ENCODE measurements around the gene PCDH15. TPM values are rescaled to one million over a fixed set of nuclear protein-coding genes. Genes with fewer than 3 reads are reported as not detected.

Gene PCDH15
- total RNA-seq, 1 donor from 2014 or later, result not detected

DNA sequence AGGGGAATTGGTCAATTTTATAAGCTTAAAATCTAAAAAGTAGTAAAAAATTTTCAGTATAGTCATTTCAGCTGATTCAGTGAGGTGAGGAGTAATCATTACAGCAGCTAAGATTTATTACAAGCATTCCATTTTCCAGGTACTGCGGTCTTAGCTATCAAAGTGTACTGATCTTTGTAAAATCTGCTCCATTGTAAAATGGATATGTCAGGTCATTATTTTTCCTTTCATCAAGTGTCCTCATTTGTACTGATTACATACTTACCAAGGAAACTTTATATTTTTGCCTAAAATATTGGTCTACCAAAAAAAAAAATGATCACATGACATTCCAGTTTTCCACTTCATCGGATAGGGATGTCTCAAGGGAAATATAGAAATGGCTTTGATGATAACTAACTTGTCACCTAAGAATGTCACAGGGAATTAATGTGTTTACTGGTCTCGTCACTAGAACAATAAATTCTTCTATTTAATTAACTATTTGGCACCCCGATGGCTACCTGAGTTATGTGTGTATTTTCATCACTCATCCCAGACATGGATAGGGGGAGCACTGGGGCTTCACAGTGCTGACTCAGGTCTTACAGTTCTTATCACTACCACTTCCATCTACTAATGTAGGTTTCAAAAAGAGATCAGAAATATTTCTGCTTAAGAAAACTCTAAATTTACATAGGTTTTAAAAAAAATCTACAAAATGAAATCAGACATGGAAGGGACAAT, 948.4 kb downstream of the PCDH15 start:
- no peak overlapping the region for H3K9ac ChIP-seq (ENCODE audit: low read length)
- no peak overlapping the region for H2AFZ ChIP-seq (ENCODE audit: low read depth, low read length)
- no peaks in the 10 kb centered on the region for H3K9me3 ChIP-seq (ENCODE audit: insufficient read depth, low read depth, low read length)
- TF ChIP-seq, protein P1, sequence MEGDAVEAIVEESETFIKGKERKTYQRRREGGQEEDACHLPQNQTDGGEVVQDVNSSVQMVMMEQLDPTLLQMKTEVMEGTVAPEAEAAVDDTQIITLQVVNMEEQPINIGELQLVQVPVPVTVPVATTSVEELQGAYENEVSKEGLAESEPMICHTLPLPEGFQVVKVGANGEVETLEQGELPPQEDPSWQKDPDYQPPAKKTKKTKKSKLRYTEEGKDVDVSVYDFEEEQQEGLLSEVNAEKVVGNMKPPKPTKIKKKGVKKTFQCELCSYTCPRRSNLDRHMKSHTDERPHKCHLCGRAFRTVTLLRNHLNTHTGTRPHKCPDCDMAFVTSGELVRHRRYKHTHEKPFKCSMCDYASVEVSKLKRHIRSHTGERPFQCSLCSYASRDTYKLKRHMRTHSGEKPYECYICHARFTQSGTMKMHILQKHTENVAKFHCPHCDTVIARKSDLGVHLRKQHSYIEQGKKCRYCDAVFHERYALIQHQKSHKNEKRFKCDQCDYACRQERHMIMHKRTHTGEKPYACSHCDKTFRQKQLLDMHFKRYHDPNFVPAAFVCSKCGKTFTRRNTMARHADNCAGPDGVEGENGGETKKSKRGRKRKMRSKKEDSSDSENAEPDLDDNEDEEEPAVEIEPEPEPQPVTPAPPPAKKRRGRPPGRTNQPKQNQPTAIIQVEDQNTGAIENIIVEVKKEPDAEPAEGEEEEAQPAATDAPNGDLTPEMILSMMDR (IDR thresholded peaks at IDR 0.05; ENCODE audit: insufficient read depth, low read depth, low read length), result no peak
- no peak for TF ChIP-seq EZH2 (IDR thresholded peaks at IDR 0.05; ENCODE audit: insufficient read depth, low read length)
- Mint-ChIP-seq H3K9me3 (ENCODE audit: unreplicated experiment) (no peaks in the 10 kb centered on the region), H3K27ac (ENCODE audit: unreplicated experiment) (no peak overlapping the region), H3K4me3 (ENCODE audit: unreplicated experiment) (no peak overlapping the region), H3K27me3 (ENCODE audit: low read depth, unreplicated experiment) (no peaks in the 10 kb centered on the region), H3K4me1 (ENCODE audit: low read depth, unreplicated experiment) (no peaks in the 10 kb centered on the region), H3K36me3 (ENCODE audit: low read depth, unreplicated experiment) (no peaks in the 10 kb centered on the region)
- no peak overlapping the region for H3K27ac ChIP-seq (ENCODE audit: low read depth, low read length)
- no peaks in the 10 kb centered on the region for H3K36me3 ChIP-seq (ENCODE audit: insufficient read depth, low read length)
- no peak overlapping the region for H3K4me3 ChIP-seq (ENCODE audit: insufficient read depth, low read depth, low read length)
- H3K4me2 ChIP-seq (ENCODE audit: low read length), result no peak overlapping the region
- no peak for DNase-seq (ENCODE audit: low read depth)
- no peak for FAIRE-seq
- no peaks in the 10 kb centered on the region for H3K79me2 ChIP-seq (ENCODE audit: insufficient read depth, low read length)
- H3K27me3 ChIP-seq (ENCODE audit: insufficient read depth, low read length), result no peaks in the 10 kb centered on the region
- no peaks in the 10 kb centered on the region for H3K4me1 ChIP-seq (ENCODE audit: insufficient read depth, low read length)
- H4K20me1 ChIP-seq (ENCODE audit: insufficient read depth, low read length), result no peaks in the 10 kb centered on the region

DNA sequence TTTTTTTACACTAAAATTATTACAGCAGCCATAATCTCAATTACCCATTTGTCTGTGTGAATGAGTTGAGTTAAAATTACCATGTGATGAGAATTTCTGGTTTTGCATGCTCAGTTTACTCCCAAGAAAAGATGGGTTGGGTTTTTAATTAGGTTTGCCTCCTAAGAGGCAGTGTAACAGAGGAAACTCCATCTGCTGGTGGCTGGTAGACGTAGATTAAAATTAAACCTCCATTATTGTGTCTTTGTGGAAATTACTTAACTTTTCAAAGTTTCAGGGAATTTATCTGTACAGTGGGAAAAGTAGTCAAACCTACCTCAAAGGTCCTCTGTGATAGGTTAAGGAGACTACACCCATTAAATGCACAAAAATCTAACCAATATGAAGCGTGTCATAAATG, 954.2 kb downstream of the PCDH15 start:
- Histone ChIP-seq H3K9ac (ENCODE audit: low read length) (no peak overlapping the region), H3K27me3 (ENCODE audit: insufficient read depth, low read length) (no peaks in the 10 kb centered on the region), H3K4me1 (ENCODE audit: insufficient read depth, low read length) (no peaks in the 10 kb centered on the region), H3K36me3 (ENCODE audit: insufficient read depth, low read length) (no peaks in the 10 kb centered on the region), H3K4me3 (ENCODE audit: insufficient read depth, low read depth, low read length) (no peak overlapping the region), H3K79me2 (ENCODE audit: insufficient read depth, low read length) (no peaks in the 10 kb centered on the region), H3K27ac (ENCODE audit: low read depth, low read length) (no peak overlapping the region), H3K4me2 (ENCODE audit: low read length) (no peak overlapping the region), H4K20me1 (ENCODE audit: insufficient read depth, low read length) (no peaks in the 10 kb centered on the region), H2AFZ (ENCODE audit: low read depth, low read length) (no peak overlapping the region), H3K9me3 (ENCODE audit: insufficient read depth, low read depth, low read length) (no peaks in the 10 kb centered on the region)
- Mint-ChIP-seq H3K36me3 (ENCODE audit: low read depth, unreplicated experiment) (no peaks in the 10 kb centered on the region), H3K4me1 (ENCODE audit: low read depth, unreplicated experiment) (peaks cover 7% of the 10 kb centered on the region), H3K9me3 (ENCODE audit: unreplicated experiment) (no peaks in the 10 kb centered on the region), H3K4me3 (ENCODE audit: unreplicated experiment) (no peak overlapping the region), H3K27ac (ENCODE audit: unreplicated experiment) (no peak overlapping the region), H3K27me3 (ENCODE audit: low read depth, unreplicated experiment) (no peaks in the 10 kb centered on the region)
- FAIRE-seq (no peak), DNase-seq (ENCODE audit: low read depth) (no peak)
- no peak for TF ChIP-seq EZH2 (IDR thresholded peaks at IDR 0.05; ENCODE audit: insufficient read depth, low read length)
- TF ChIP-seq, protein P1 (IDR thresholded peaks at IDR 0.05; ENCODE audit: insufficient read depth, low read depth, low read length), result peak; percentile 15

DNA sequence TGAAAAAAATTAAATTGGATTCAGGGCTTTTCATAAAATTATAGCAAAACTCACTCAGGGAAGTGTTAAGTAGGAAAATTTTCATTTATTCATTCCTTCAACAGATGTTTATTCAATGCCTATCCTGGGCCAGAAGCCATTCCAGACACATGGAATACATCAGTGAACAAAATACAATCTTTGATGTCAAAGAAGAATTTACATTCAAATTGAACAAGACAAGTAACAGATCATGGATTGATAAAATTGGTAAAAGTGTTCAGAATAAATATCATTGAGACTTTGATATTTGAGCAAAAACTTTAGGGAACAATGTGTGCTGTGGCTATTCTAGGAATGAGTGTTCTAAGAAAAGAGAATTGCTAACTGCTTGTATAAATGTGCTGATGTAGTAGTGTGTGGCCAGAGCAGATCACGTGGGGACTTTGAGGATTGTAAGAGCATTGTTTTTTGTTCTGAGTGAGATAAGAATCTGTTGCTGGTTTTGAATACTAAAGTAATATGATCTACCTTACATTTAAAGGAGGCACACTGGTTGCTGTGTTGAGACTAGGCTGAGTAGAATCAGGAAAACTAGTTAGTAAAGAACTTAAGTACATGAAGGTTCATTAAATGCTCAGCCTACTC, 957.2 kb downstream of the PCDH15 start:
- no peak overlapping the region for H3K4me2 ChIP-seq (ENCODE audit: low read length)
- no peak overlapping the region for H3K27ac ChIP-seq (ENCODE audit: low read depth, low read length)
- H3K4me3 Mint-ChIP-seq (ENCODE audit: unreplicated experiment), result no peak overlapping the region
- no peak overlapping the region for H2AFZ ChIP-seq (ENCODE audit: low read depth, low read length)
- H3K79me2 ChIP-seq (ENCODE audit: insufficient read depth, low read length), result no peaks in the 10 kb centered on the region
- H3K9me3 Mint-ChIP-seq (ENCODE audit: unreplicated experiment), result no peaks in the 10 kb centered on the region
- no peaks in the 10 kb centered on the region for H3K27me3 Mint-ChIP-seq (ENCODE audit: low read depth, unreplicated experiment)
- no peaks in the 10 kb centered on the region for H3K36me3 ChIP-seq (ENCODE audit: insufficient read depth, low read length)
- H3K9me3 ChIP-seq (ENCODE audit: insufficient read depth, low read depth, low read length), result no peaks in the 10 kb centered on the region
- H3K4me1 Mint-ChIP-seq (ENCODE audit: low read depth, unreplicated experiment), result peaks cover 7% of the 10 kb centered on the region
- H3K4me3 ChIP-seq (ENCODE audit: insufficient read depth, low read depth, low read length), result no peak overlapping the region
- no peaks in the 10 kb centered on the region for H3K4me1 ChIP-seq (ENCODE audit: insufficient read depth, low read length)
- FAIRE-seq, result no peak
- H3K9ac ChIP-seq (ENCODE audit: low read length), result no peak overlapping the region
- H4K20me1 ChIP-seq (ENCODE audit: insufficient read depth, low read length), result no peaks in the 10 kb centered on the region
- no peak overlapping the region for H3K27ac Mint-ChIP-seq (ENCODE audit: unreplicated experiment)
- peak; percentile 36 for DNase-seq (ENCODE audit: low read depth)
- H3K27me3 ChIP-seq (ENCODE audit: insufficient read depth, low read length), result no peaks in the 10 kb centered on the region
- H3K36me3 Mint-ChIP-seq (ENCODE audit: low read depth, unreplicated experiment), result no peaks in the 10 kb centered on the region
- TF ChIP-seq EZH2 (IDR thresholded peaks at IDR 0.05; ENCODE audit: insufficient read depth, low read length), result no peak
- TF ChIP-seq, protein P1 (IDR thresholded peaks at IDR 0.05; ENCODE audit: insufficient read depth, low read depth, low read length), result no peak
